BE2C (cell line): Measurements from ENCODE around the gene FTSJ3.

Experiments used
- DNase-seq: peaks from one replicate; pipeline ENCODE4 v3.0.0-alpha.2; 2020
- H3K27me3 ChIP-seq: fragments of 250-450 bp; sonication (Bioruptor Pico); 2 replicates; pipeline ENCODE4 v1.5.1; 2020; ENCODE audit warnings: mild to moderate bottlenecking
- H3K36me3 ChIP-seq: fragments of 250-450 bp; sonication (Bioruptor Pico); 2 replicates; pipeline ENCODE4 v1.5.1; 2020; ENCODE audit warnings: mild to moderate bottlenecking
- H3K4me1 ChIP-seq: fragments of 250-450 bp; sonication (Bioruptor Pico); 2 replicates; pipeline ENCODE4 v1.5.1; 2020
- H3K4me3 ChIP-seq: 2 replicates; pipeline ENCODE4 v1.5.1; 2011; ENCODE audit warnings: low read depth, low read length
- H3K9me3 ChIP-seq: fragments of 250-450 bp; sonication (Bioruptor Pico); 2 replicates; pipeline ENCODE4 v1.5.1; 2020
- TF ChIP-seq, protein P1 (sequence below): IDR thresholded peaks from 2 replicates; pipeline ENCODE4 v1.5.1; 2012; ENCODE audit warnings: mild to moderate bottlenecking, low read depth, low read length

The FTSJ3 gene

GRCh38 chr17:63822537-63822936 is 4.9 kb downstream of the FTSJ3 start:
- no peaks in the 10 kb centered on the region for H3K27me3 ChIP-seq
- TF ChIP-seq, protein P1, sequence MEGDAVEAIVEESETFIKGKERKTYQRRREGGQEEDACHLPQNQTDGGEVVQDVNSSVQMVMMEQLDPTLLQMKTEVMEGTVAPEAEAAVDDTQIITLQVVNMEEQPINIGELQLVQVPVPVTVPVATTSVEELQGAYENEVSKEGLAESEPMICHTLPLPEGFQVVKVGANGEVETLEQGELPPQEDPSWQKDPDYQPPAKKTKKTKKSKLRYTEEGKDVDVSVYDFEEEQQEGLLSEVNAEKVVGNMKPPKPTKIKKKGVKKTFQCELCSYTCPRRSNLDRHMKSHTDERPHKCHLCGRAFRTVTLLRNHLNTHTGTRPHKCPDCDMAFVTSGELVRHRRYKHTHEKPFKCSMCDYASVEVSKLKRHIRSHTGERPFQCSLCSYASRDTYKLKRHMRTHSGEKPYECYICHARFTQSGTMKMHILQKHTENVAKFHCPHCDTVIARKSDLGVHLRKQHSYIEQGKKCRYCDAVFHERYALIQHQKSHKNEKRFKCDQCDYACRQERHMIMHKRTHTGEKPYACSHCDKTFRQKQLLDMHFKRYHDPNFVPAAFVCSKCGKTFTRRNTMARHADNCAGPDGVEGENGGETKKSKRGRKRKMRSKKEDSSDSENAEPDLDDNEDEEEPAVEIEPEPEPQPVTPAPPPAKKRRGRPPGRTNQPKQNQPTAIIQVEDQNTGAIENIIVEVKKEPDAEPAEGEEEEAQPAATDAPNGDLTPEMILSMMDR = no peak
- no peak overlapping the region for H3K4me3 ChIP-seq
- peaks cover 83% of the 10 kb centered on the region for H3K36me3 ChIP-seq
- no peaks in the 10 kb centered on the region for H3K9me3 ChIP-seq
- no peak for DNase-seq
- H3K4me1 ChIP-seq = no peaks in the 10 kb centered on the region; the same call in 1 of the 2 replicates

DNA sequence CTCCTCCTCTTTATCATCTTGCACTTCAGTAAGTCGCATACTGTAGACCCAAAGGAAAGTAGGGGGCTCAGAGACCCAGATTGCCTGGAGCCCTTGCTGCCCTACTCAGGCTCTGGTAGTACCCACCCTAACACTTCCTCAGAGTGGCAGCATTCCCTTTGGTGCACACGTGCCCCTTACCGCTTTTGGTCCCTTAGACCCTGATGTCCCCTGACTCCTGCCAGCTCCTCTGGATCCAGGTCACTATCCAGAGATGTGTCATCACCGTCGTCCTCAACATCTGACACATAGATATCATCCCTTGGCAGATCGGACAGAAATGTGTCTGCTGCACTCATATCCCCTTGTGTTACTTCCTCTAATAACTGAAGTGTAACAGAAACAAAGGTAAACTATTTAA is 5.7 kb downstream of the FTSJ3 start:
- Histone ChIP-seq H3K36me3 (peaks cover 90% of the 10 kb centered on the region), H3K4me3 (no peak overlapping the region), H3K4me1 (no peaks in the 10 kb centered on the region; the same call in 1 of the 2 replicates), H3K9me3 (no peaks in the 10 kb centered on the region), H3K27me3 (no peaks in the 10 kb centered on the region)
- DNase-seq = no peak
- TF ChIP-seq, protein P1 = no peak

DNA sequence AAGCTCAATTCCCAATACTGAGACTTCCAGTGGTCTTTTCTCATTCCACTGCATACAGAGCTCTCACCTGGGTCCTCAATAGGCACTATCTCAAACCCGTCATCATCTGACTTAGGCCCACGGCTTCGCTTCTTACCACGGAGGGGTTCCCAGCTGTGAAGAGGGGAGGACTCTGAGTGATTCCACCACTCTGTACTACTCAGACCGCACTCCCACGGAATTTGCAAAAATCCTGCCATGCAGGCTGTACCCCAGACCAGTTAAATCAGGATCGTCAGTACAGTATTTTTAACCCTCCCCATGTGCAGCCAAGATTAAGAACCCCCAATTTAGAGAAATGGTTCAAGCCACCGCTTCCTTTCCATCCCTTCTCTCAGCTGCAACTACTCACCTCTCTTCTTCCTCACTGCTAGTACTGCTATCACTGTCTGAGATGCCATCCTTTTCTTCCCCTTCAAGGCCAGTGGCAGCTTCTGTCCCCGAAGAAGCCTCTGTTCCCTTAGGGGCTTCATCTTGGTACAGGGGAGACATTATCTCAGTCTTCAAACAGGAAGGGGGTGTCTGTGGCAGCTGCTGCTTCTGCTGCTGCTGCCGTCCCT is 6.4 kb downstream of the FTSJ3 start:
- Histone ChIP-seq H3K36me3 (peaks cover 98% of the 10 kb centered on the region), H3K4me3 (no peak overlapping the region), H3K27me3 (no peaks in the 10 kb centered on the region), H3K4me1 (no peaks in the 10 kb centered on the region; the same call in 1 of the 2 replicates), H3K9me3 (no peaks in the 10 kb centered on the region)
- no peak for DNase-seq
- TF ChIP-seq, protein P1 = no peak

DNA sequence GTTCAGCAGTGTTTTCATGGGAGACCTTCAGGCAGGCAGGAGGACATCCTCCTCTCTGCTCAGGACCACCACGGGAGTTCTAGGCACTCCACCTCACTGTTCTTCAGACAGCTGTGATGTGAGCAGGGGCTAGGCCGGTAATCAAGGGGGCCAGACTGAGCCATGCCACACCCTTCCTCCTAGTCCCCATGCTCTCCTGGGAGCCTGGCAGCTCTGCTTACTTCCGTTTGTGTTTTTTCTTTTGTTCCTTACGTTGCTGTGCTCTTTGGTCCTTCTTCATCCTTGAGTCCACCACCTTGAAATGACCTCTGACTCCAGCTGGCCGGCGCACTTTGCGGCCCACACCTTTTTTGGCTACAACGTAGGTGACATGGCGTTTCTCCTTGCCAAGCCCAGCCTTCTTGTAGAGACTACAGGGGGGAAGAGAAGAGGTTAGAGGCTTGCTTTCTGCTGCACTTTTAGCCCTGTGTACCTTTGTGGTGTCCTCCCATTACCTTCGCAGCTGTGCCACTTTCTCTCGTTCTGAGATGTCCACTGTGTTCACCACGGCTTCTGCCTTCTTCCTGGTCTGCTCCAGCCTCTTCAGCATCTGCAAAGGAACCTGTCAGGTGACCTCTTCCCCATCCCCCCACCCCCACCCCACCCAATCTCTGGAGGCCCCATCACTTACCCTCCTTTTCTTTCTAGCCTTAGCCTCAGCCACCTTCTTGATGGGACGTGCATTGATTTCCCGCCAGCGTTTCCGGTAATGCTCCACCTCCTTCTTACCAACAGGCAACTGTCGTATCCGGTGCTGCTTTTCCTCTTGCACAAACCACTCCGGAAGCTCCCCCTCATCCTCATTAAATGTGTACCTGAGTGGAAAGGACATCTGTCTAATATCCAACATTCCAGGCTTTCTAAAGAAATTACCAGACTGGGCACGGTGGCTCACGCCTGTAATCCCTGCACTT is 7.6 kb downstream of the FTSJ3 start:
- Histone ChIP-seq H3K4me3 (no peak overlapping the region), H3K36me3 (peaks cover 98% of the 10 kb centered on the region), H3K4me1 (no peaks in the 10 kb centered on the region), H3K9me3 (no peaks in the 10 kb centered on the region), H3K27me3 (no peaks in the 10 kb centered on the region)
- no peak for DNase-seq
- TF ChIP-seq, protein P1 = no peak

- DNase-seq = no peak
- Histone ChIP-seq H3K27me3 (no peaks in the 10 kb centered on the region), H3K9me3 (no peaks in the 10 kb centered on the region), H3K4me3 (no peak overlapping the region), H3K4me1 (no peaks in the 10 kb centered on the region), H3K36me3 (peaks cover 96% of the 10 kb centered on the region)
- TF ChIP-seq, protein P1 = no peak
Measured at GRCh38 chr17:63819131-63819530, 8.3 kb downstream of the FTSJ3 start.

DNA sequence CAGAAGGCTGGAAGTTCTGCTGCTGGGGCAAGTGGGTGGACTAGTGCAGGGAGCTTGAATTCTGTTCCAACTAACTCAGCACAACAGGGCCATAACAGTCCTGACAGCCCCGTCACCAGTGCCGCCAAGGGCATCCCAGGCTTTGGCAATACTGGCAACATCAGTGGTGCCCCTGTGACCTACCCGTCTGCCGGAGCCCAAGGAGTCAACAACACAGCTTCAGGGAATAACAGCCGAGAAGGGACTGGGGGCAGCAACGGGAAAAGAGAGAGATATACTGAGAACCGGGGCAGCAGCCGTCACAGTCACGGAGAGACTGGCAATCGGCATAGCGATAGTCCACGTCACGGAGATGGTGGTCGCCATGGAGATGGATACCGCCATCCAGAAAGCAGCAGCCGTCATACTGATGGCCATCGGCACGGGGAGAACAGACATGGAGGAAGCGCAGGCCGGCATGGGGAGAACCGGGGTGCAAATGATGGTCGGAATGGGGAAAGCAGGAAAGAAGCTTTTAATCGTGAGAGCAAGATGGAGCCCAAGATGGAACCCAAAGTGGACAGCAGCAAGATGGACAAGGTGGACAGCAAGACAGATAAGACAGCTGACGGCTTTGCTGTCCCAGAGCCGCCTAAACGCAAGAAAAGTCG is 9.6 kb downstream of the FTSJ3 start:
- Histone ChIP-seq H3K4me1 (no peaks in the 10 kb centered on the region), H3K27me3 (no peaks in the 10 kb centered on the region), H3K36me3 (peaks cover 95% of the 10 kb centered on the region), H3K9me3 (no peaks in the 10 kb centered on the region), H3K4me3 (no peak overlapping the region)
- no peak for DNase-seq
- TF ChIP-seq, protein P1 = no peak
